HG02798 (cell line): ENCODE data around the gene NUP153.
A peak's percentile ranks its signal among the peaks of the same experiment; 100 is the strongest.
"Not testable (repeated sequence)": the region's sequence is repeated elsewhere in the genome, so short reads cannot be mapped to it uniquely, and the experiment has no call there.

Experiments used
- ATAC-seq: cut with Tn5 transposase; IDR thresholded peaks from one replicate; pipeline ENCODE4 v1.9.1; 2021; ENCODE audit warnings: mild to moderate bottlenecking; ENCODE audit not compliant: unreplicated experiment, poor library complexity

Gene NUP153

GRCh38 chr6:17714879-17715851 lies 8.4 kb upstream of the NUP153 start:
- peak; percentile 92 for ATAC-seq

GRCh38 chr6:17714177-17714576 lies 7.5 kb upstream of the NUP153 start:
- ATAC-seq, result no peak

GRCh38 chr6:17712576-17712975 lies 5.9 kb upstream of the NUP153 start:
- no peak for ATAC-seq

GRCh38 chr6:17710331-17710730 lies 3.6 kb upstream of the NUP153 start:
- no peak for ATAC-seq

GRCh38 chr6:17709476-17709875 lies 2.8 kb upstream of the NUP153 start:
- ATAC-seq, result no peak

GRCh38 chr6:17708035-17708434 lies 1.3 kb upstream of the NUP153 start:
- ATAC-seq, result not testable (repeated sequence)

- no peak for ATAC-seq
These were observed 586 bp upstream of the NUP153 start for GRCh38 chr6:17707371-17707651.

- peak; percentile 61 for ATAC-seq
These were observed 746 bp downstream of the NUP153 start for GRCh38 chr6:17705778-17706579.

GRCh38 chr6:17705428-17705777 lies 1.3 kb downstream of the NUP153 start:
- no peak for ATAC-seq

- no peak for ATAC-seq
These were observed 3.5 kb downstream of the NUP153 start for GRCh38 chr6:17703256-17703694.

GRCh38 chr6:17700421-17701416 lies 6.0 kb downstream of the NUP153 start:
- ATAC-seq, result no peak

GRCh38 chr6:17691925-17692538 lies 14.7 kb downstream of the NUP153 start:
- no peak for ATAC-seq

- no peak for ATAC-seq
These were observed 18.2 kb downstream of the NUP153 start for GRCh38 chr6:17688481-17688880.

GRCh38 chr6:17687136-17687535 lies 19.6 kb downstream of the NUP153 start:
- ATAC-seq, result no peak

- ATAC-seq, result no peak
These were observed 22.6 kb downstream of the NUP153 start for GRCh38 chr6:17684134-17684533.

- no peak for ATAC-seq
These were observed 23.3 kb downstream of the NUP153 start for GRCh38 chr6:17683428-17683827.

- no peak for ATAC-seq
These were observed 27.0 kb downstream of the NUP153 start for GRCh38 chr6:17679726-17680125.

- ATAC-seq, result no peak
These were observed 29.1 kb downstream of the NUP153 start for GRCh38 chr6:17677602-17678001.

- no peak for ATAC-seq
These were observed 33.0 kb downstream of the NUP153 start for GRCh38 chr6:17673543-17674254.
